ENCODE data around the gene IGF2BP2. TPM values are rescaled to one million over a fixed set of nuclear protein-coding genes. Genes with fewer than 3 reads are reported as not detected.
A peak's percentile ranks its signal among the peaks of the same experiment; 100 is the strongest.
"Not testable (repeated sequence)": the region's sequence is repeated elsewhere in the genome, so short reads cannot be mapped to it uniquely, and the experiment has no call there.

The IGF2BP2 gene
- total RNA-seq, 1 experiment from 2014 or later = 97.8 TPM

DNA sequence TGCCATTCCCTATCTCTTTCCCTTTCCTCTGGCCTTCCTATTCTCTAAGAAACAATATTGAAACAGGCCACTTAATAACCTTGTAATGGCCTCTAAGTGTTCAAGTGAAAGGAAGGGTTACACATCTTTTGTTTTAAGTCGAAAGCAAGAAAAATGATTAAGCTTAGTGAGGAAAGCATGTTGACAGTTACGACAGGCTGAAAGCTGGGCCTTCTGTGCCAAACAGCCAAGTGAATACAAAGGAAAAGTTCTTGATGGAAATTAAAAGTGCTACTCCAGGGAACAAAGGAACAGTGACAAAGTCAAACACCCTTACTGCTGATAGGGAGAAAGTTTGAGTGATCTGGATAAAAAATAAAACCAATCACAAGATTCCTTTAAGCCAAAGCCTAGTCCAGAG is 184.5 kb downstream of the IGF2BP2 start:
- CTCF ChIA-PET = no interaction called here
- DNase-seq (ENCODE audit: low read depth, low spot score) (no peak), ATAC-seq (no peak)
- Histone ChIP-seq H3K27ac (ENCODE audit: low read length) (no peak overlapping the region), H3K9me3 (ENCODE audit: control insufficient read depth, insufficient read depth, low read depth, low read length) (no peaks in the 10 kb centered on the region), H3K4me3 (ENCODE audit: low read depth in 2 of 2, low read length in 2 of 2) (no peak overlapping the region), H3K27me3 (ENCODE audit: control insufficient read depth, insufficient read depth, low read length) (no peaks in the 10 kb centered on the region), H3K36me3 (ENCODE audit: control insufficient read depth, insufficient read depth, low read length) (no peaks in the 10 kb centered on the region), H3K4me1 (ENCODE audit: control insufficient read depth, insufficient read depth, low read length) (no peaks in the 10 kb centered on the region)
- intact Hi-C loops (cut with micrococcal nuclease; ENCODE audit: unreplicated experiment) (no loop called here), in situ Hi-C loops (cut with HindIII; ENCODE audit: low pct_unique_long_range_greater_than_20kb, low sequenced_read_pairs) (no loop called here)
- POLR2A ChIA-PET = no interaction called here
- BruUV-seq (replicated peaks) = no TSS peak
- TF ChIP-seq REST (IDR thresholded peaks at IDR 0.05; ENCODE audit: insufficient read depth in 1 of 2, low read depth in 2 of 2, low read length in 1 of 2) (no peak), TCF7L2 (IDR thresholded peaks at IDR 0.05; ENCODE audit: low read depth, low read length) (no peak), POLR2AphosphoS5 (IDR thresholded peaks at IDR 0.05; ENCODE audit: low read depth, low read length) (no peak), SIN3A (IDR thresholded peaks at IDR 0.05; ENCODE audit: borderline replicate concordance, insufficient read depth, low read depth, low read length) (no peak)
- TF ChIP-seq, protein P1, sequence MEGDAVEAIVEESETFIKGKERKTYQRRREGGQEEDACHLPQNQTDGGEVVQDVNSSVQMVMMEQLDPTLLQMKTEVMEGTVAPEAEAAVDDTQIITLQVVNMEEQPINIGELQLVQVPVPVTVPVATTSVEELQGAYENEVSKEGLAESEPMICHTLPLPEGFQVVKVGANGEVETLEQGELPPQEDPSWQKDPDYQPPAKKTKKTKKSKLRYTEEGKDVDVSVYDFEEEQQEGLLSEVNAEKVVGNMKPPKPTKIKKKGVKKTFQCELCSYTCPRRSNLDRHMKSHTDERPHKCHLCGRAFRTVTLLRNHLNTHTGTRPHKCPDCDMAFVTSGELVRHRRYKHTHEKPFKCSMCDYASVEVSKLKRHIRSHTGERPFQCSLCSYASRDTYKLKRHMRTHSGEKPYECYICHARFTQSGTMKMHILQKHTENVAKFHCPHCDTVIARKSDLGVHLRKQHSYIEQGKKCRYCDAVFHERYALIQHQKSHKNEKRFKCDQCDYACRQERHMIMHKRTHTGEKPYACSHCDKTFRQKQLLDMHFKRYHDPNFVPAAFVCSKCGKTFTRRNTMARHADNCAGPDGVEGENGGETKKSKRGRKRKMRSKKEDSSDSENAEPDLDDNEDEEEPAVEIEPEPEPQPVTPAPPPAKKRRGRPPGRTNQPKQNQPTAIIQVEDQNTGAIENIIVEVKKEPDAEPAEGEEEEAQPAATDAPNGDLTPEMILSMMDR (IDR thresholded peaks at IDR 0.05) = no peak

- ChIA-PET CTCF (no interaction called here), POLR2A (no interaction called here)
- Histone ChIP-seq H3K9me3 (ENCODE audit: control insufficient read depth, insufficient read depth, low read depth, low read length) (no peaks in the 10 kb centered on the region), H3K27me3 (ENCODE audit: control insufficient read depth, insufficient read depth, low read length) (no peaks in the 10 kb centered on the region), H3K36me3 (ENCODE audit: control insufficient read depth, insufficient read depth, low read length) (no peaks in the 10 kb centered on the region), H3K4me3 (ENCODE audit: low read depth in 2 of 2, low read length in 2 of 2) (no peak overlapping the region), H3K27ac (ENCODE audit: low read length) (no peak overlapping the region), H3K4me1 (ENCODE audit: control insufficient read depth, insufficient read depth, low read length) (no peaks in the 10 kb centered on the region)
- no TSS peak for BruUV-seq (replicated peaks)
- intact Hi-C loops (cut with micrococcal nuclease; ENCODE audit: unreplicated experiment) (no loop called here), in situ Hi-C loops (cut with HindIII; ENCODE audit: low pct_unique_long_range_greater_than_20kb, low sequenced_read_pairs) (no loop called here)
- DNase-seq (ENCODE audit: low read depth, low spot score) = no peak
- ATAC-seq = 0 out of 2 replicates have a peak, but pooled peaks have one; percentile 21
- TF ChIP-seq POLR2AphosphoS5 (IDR thresholded peaks at IDR 0.05; ENCODE audit: low read depth, low read length) (peak; percentile 67), REST (IDR thresholded peaks at IDR 0.05; ENCODE audit: insufficient read depth in 1 of 2, low read depth in 2 of 2, low read length in 1 of 2) (no peak)
Measured at GRCh38 chr3:185639632-185640206, 185.1 kb downstream of the IGF2BP2 start.

- intact Hi-C loops (cut with micrococcal nuclease; ENCODE audit: unreplicated experiment); H3K9me3 ChIP-seq (ENCODE audit: control insufficient read depth, insufficient read depth, low read depth, low read length); H3K4me1 ChIP-seq (ENCODE audit: control insufficient read depth, insufficient read depth, low read length); H3K4me3 ChIP-seq (ENCODE audit: low read depth in 2 of 2, low read length in 2 of 2); BruUV-seq (replicated peaks); CTCF ChIA-PET; DNase-seq (ENCODE audit: low read depth, low spot score); POLR2A ChIA-PET; H3K27me3 ChIP-seq (ENCODE audit: control insufficient read depth, insufficient read depth, low read length); ATAC-seq; in situ Hi-C loops (cut with HindIII; ENCODE audit: low pct_unique_long_range_greater_than_20kb, low sequenced_read_pairs); H3K27ac ChIP-seq (ENCODE audit: low read length); H3K36me3 ChIP-seq (ENCODE audit: control insufficient read depth, insufficient read depth, low read length): not testable (repeated sequence)
Measured at GRCh38 chr3:185638651-185639050, 186.2 kb downstream of the IGF2BP2 start.
